OCI-LY7 (cell line): ENCODE results near the gene PHACTR3. TPM values are rescaled to one million over a fixed set of nuclear protein-coding genes. Genes with fewer than 3 reads are reported as not detected.

Experiments used
- BruUV-seq: library from RNA; stranded (reverse); fragments of 400-500 nt; replicated peaks from 2 replicates; lab custom pipeline; 2021; lab: Mats Ljungman, UMichigan
- CTCF ChIA-PET: fragments of 300-600 bp; sonication (Branson Sonifier 250); formaldehyde crosslinking; loops from one replicate; lab custom pipeline; 2022; ENCODE audit warnings: antibody characterized with exemption; ENCODE audit not compliant: unreplicated experiment; lab: Charles Lee
- POLR2A ChIA-PET: fragments of 300-600 bp; sonication (Branson Sonifier 250); formaldehyde crosslinking; loops from one replicate; lab custom pipeline; 2022; ENCODE audit warnings: antibody characterized with exemption; lab: Charles Lee
- DNase-seq: peaks from one replicate; pipeline ENCODE4 v3.0.0-alpha.2; 2015; ENCODE audit warnings: low spot score
- H2AFZ ChIP-seq: fragments of 200-600 bp; sonication (generic), shearing (Covaris generic); 2 replicates; pipeline ENCODE4 v1.6.1; 2014; ENCODE audit warnings: mild to moderate bottlenecking, antibody characterized with exemption, low read length, moderate library complexity
- H3K27ac ChIP-seq: fragments of 200-600 bp; sonication (generic); 2 replicates; pipeline ENCODE4 v1.5.1; 2014; ENCODE audit warnings: mixed run types, low read depth, mild to moderate bottlenecking, moderate library complexity, low read length, inconsistent platforms; ENCODE audit not compliant: poor library complexity, severe bottlenecking
- H3K36me3 ChIP-seq: fragments of 200-600 bp; sonication (generic); 2 replicates; pipeline ENCODE4 v1.6.1; 2014; ENCODE audit warnings: mild to moderate bottlenecking, antibody characterized with exemption, low read length, moderate library complexity, mixed read lengths; ENCODE audit not compliant: insufficient read depth
- H3K4me1 ChIP-seq: fragments of 200-600 bp; sonication (generic); 2 replicates; pipeline ENCODE4 v1.5.1; 2014; ENCODE audit warnings: mild to moderate bottlenecking, low read length; ENCODE audit not compliant: insufficient read depth, poor library complexity, severe bottlenecking
- H3K4me2 ChIP-seq: fragments of 200-600 bp; sonication (generic); 2 replicates; pipeline ENCODE4 v1.6.1; 2014; ENCODE audit warnings: mild to moderate bottlenecking, low read length
- H3K4me3 ChIP-seq: fragments of 200-600 bp; sonication (generic); 2 replicates; pipeline ENCODE4 v1.5.1; 2014; ENCODE audit warnings: mild to moderate bottlenecking, low read depth, low read length; ENCODE audit not compliant: poor library complexity, severe bottlenecking
- H3K79me2 ChIP-seq: fragments of 200-600 bp; sonication (generic); 2 replicates; pipeline ENCODE4 v1.6.1; 2016; ENCODE audit warnings: low read depth, mild to moderate bottlenecking, low read length, moderate library complexity, mixed read lengths; ENCODE audit not compliant: insufficient read depth
- H3K9me2 ChIP-seq: fragments of 200-600 bp; sonication (generic); 2 replicates; pipeline ENCODE4 v1.6.1; 2016; ENCODE audit warnings: mild to moderate bottlenecking, low read length, mixed read lengths; ENCODE audit not compliant: insufficient read depth
- H3K9me3 ChIP-seq: fragments of 200-600 bp; sonication (generic); 2 replicates; pipeline ENCODE4 v1.6.1; 2014; ENCODE audit warnings: mild to moderate bottlenecking, mixed run types, low read length, mixed read lengths
- H4K20me1 ChIP-seq: fragments of 200-600 bp; sonication (generic); 2 replicates; pipeline ENCODE4 v1.6.1; 2014; ENCODE audit warnings: mild to moderate bottlenecking, antibody characterized with exemption, low read length, moderate library complexity, mixed read lengths; ENCODE audit not compliant: insufficient read depth
- EZH2phosphoT487 ChIP-seq: fragments of 200-600 bp; sonication (generic); IDR thresholded peaks from 2 replicates; pipeline ENCODE4 v1.6.1; 2018; ENCODE audit warnings: low read depth, borderline replicate concordance, mild to moderate bottlenecking, mixed run types, antibody characterized with exemption, low read length, moderate library complexity, mixed read lengths
- intact Hi-C: fragments of 100-400 bp; cut with micrococcal nuclease; formaldehyde crosslinking; loops from one replicate; pipeline ENCODE4 v1.10.0; 2022; ENCODE audit not compliant: unreplicated experiment
- total RNA-seq, 2 experiments: library from RNA; depleted of rRNA in 1 of 2; stranded (reverse); fragments of >200 nt in 1 of 2; shearing (Covaris generic) in 1 of 2; gene quantifications; 2 replicates each; pipeline ENCODE4 v1.2.3, GENCODE V29; 2014 to 2022
- TF ChIP-seq, protein P1 (sequence below): fragments of 200-600 bp; sonication (generic); conservative IDR thresholded peaks from 2 replicates; pipeline ENCODE4 v1.5.1; 2014; ENCODE audit warnings: mild to moderate bottlenecking, antibody characterized with exemption, low read length, moderate library complexity, mixed read lengths

Gene PHACTR3
- total RNA-seq, 2 experiments from 2014 or later: 0.32 TPM; not detected in 1

GRCh38 chr20:59813948-59814839, 209.9 kb downstream of the PHACTR3 start:
- Histone ChIP-seq H3K9me2 (no peaks in the 10 kb centered on the region), H4K20me1 (no peaks in the 10 kb centered on the region), H3K4me3 (no peak overlapping the region), H3K27ac (no peak overlapping the region), H3K79me2 (no peaks in the 10 kb centered on the region), H3K9me3 (no peaks in the 10 kb centered on the region), H3K4me1 (no peaks in the 10 kb centered on the region), H3K36me3 (no peaks in the 10 kb centered on the region), H3K4me2 (no peak overlapping the region), H2AFZ (no peak overlapping the region)
- ChIA-PET POLR2A (no interaction called here), CTCF (no interaction called here)
- intact Hi-C loops: no loop called here
- DNase-seq: no peak
- no peak for TF ChIP-seq EZH2phosphoT487
- TF ChIP-seq, protein P1, sequence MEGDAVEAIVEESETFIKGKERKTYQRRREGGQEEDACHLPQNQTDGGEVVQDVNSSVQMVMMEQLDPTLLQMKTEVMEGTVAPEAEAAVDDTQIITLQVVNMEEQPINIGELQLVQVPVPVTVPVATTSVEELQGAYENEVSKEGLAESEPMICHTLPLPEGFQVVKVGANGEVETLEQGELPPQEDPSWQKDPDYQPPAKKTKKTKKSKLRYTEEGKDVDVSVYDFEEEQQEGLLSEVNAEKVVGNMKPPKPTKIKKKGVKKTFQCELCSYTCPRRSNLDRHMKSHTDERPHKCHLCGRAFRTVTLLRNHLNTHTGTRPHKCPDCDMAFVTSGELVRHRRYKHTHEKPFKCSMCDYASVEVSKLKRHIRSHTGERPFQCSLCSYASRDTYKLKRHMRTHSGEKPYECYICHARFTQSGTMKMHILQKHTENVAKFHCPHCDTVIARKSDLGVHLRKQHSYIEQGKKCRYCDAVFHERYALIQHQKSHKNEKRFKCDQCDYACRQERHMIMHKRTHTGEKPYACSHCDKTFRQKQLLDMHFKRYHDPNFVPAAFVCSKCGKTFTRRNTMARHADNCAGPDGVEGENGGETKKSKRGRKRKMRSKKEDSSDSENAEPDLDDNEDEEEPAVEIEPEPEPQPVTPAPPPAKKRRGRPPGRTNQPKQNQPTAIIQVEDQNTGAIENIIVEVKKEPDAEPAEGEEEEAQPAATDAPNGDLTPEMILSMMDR: no peak
- no TSS peak for BruUV-seq

GRCh38 chr20:59814840-59815340, 210.6 kb downstream of the PHACTR3 start:
- no peaks in the 10 kb centered on the region for H4K20me1 ChIP-seq
- no peaks in the 10 kb centered on the region for H3K36me3 ChIP-seq
- no peak overlapping the region for H2AFZ ChIP-seq
- no peak for DNase-seq
- TF ChIP-seq, protein P1: no peak
- no peak for TF ChIP-seq EZH2phosphoT487
- POLR2A ChIA-PET: no interaction called here
- no peaks in the 10 kb centered on the region for H3K4me1 ChIP-seq
- no peak overlapping the region for H3K4me3 ChIP-seq
- no peaks in the 10 kb centered on the region for H3K79me2 ChIP-seq
- BruUV-seq: no TSS peak
- H3K4me2 ChIP-seq: no peak overlapping the region
- H3K27ac ChIP-seq: no peak overlapping the region
- intact Hi-C loops: no loop called here
- no peaks in the 10 kb centered on the region for H3K9me2 ChIP-seq
- no peaks in the 10 kb centered on the region for H3K9me3 ChIP-seq
- CTCF ChIA-PET: no interaction called here

- Histone ChIP-seq H3K36me3 (no peaks in the 10 kb centered on the region), H3K27ac (no peak overlapping the region), H3K4me2 (no peak overlapping the region), H3K9me3 (no peaks in the 10 kb centered on the region), H3K4me1 (no peaks in the 10 kb centered on the region), H3K79me2 (no peaks in the 10 kb centered on the region), H2AFZ (no peak overlapping the region), H3K4me3 (no peak overlapping the region), H4K20me1 (no peaks in the 10 kb centered on the region), H3K9me2 (no peaks in the 10 kb centered on the region)
- ChIA-PET CTCF (no interaction called here), POLR2A (no interaction called here)
- TF ChIP-seq, protein P1: no peak
- TF ChIP-seq EZH2phosphoT487: no peak
- intact Hi-C loops: no loop called here
- BruUV-seq: no TSS peak
- DNase-seq: no peak
Measured at GRCh38 chr20:59816146-59816738, 211.9 kb downstream of the PHACTR3 start.
